ENCODE results near the gene HS3ST6.
"Not testable (repeated sequence)": the region's sequence is repeated elsewhere in the genome, so short reads cannot be mapped to it uniquely, and the experiment has no call there.

HS3ST6 gene

GRCh38 chr16:1924095-1924494, 5.9 kb upstream of the HS3ST6 start:
- no peak for DNase-seq

DNA sequence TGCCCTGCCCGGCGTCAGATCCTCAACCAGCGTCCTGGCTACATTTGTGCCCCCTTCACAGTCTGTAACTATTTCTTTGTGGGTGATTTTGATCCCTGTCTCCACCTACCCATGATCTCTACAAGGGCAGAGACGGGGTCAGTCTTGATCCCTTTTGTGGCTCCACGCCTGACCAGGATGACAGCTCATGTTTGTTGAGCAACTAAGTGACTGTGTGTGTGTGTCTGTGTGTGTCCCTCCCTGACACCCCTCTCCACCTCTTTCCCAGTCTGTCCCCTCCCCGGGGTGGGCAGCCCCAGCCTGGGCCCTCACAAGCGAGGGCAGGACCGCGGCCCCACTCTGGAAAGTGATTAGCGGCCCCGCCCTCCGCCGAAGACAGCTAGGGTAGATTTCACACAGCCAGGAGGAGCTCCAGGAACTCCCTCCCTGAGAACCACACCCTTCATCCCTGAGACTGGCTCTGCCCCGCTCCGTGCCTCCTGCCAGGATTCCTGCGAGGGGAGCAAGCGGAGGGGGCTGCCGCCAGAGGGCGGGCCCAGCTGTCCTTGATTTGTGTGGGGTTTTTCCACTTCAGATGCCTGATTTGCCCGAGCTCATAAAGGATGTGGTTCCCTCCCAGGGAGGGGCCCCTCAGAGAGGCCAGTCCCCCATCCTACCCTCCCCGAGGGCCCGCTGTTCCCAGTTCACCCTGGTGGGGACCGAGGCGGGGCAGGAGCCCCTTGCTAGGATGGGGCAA, 5.3 kb upstream of the HS3ST6 start:
- DNase-seq: no peak

GRCh38 chr16:1922357-1922756, 4.1 kb upstream of the HS3ST6 start:
- DNase-seq: no peak

DNA sequence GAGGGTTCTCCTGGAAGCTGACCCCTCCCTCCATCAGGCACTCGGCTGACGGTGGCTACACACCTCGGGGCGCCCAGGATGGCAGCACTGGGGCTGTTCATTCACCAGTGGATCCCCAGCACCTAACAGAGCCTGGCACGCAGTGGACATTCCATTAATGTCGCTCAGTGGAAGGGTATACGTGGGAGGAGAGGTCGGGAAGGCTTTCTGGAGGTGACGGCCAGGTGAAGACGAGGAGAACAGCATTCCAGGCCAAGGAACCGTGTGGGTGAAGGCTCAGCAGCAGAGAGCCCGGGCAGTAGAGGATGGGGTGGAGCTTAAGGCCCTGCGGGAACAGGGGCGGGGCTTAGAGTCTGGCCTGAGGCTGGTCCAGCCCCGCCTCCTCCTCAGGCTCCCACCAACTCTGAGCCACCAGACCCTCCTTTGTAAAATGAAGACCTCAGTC, 2.5 kb upstream of the HS3ST6 start:
- DNase-seq: no peak

DNA sequence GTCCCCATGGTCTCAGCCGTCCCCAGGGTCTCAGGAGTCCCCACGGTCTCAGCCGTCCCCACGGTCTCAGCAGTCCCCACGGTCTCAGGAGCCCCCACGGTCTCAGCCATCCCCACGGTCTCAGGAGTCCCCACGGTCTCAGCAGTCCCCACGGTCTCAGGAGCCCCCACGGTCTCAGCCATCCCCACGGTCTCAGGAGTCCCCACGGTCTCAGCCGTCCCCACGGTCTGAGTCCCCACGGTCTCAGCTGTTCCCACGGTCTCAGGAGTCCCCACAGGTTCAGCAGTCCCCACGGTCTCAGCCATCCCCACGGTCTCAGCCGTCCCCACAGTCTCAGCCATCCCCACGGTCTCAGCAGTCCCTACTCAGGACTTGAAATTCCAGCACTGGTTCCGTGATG, 1.9 kb upstream of the HS3ST6 start:
- DNase-seq: not testable (repeated sequence)

GRCh38 chr16:1919327-1919998, 1.2 kb upstream of the HS3ST6 start:
- DNase-seq: no peak

DNA sequence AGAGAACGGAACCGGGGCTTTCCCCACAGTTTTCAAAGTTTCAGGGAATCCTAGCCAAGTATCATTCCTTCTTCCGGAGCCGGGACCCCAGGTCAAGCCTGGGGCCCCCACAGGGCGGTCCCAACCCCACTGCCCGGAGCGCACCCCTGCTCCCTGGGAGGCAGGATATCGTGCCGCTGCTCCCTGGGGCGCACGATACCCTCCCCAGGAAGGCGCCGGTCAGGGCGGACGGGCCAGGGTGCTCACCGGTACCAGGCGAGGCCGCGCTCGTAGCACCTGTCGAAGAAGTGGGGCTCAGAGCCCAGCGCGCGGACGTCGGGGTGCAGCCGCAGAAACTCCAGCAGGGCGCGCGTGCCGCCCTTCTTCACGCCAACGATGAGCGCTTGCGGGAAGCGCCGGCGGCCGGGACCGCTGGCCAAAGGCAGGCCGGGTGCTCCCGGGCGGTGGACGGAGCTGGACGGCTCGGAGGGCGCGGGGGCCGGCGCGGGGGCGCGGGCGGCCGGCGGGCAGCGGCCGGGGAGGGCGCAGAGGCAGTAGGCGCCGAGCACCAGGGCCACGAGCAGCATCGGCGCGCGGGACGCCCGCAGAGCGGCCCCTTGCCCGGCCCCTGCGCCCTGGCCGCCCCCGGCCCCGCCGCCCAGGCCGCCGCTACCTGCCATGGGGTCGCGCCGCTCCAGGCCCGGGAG, 407 bp downstream of the HS3ST6 start:
- no peak for DNase-seq

DNA sequence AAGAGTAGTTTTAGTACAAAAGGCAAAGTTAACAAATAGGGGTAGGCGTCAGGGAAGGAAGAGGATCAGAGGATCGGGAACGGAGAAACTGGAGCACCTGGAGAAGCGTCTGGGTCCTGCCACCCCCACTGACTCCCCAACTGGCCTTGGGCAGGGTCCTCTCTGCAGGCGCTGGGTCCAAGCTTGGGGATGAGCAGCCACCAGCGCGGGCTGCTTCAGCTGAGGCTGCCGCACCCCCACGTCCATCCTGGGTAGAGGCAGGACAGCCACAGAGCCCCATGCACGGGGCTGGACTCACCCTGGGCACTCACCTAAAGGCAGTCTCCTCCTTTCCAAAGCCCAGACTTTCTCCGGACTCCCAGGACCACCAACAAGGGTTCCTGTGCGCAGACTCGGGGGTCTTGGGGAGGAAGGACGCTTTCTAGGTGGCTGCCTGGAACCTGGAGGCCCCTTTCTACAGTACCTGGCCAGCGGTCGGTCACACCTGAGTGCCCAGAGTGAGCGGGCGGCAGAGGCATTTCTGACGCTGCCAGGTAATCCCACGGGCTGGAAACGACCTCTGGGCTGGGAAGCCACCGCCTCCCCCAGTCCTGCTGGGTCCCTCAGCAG, 1.1 kb downstream of the HS3ST6 start:
- DNase-seq: no peak

- no peak for DNase-seq
Observed at GRCh38 chr16:1916640-1916990, 1.6 kb downstream of the HS3ST6 start.

- no peak for DNase-seq
Observed at GRCh38 chr16:1915732-1916639, 2.2 kb downstream of the HS3ST6 start.

DNA sequence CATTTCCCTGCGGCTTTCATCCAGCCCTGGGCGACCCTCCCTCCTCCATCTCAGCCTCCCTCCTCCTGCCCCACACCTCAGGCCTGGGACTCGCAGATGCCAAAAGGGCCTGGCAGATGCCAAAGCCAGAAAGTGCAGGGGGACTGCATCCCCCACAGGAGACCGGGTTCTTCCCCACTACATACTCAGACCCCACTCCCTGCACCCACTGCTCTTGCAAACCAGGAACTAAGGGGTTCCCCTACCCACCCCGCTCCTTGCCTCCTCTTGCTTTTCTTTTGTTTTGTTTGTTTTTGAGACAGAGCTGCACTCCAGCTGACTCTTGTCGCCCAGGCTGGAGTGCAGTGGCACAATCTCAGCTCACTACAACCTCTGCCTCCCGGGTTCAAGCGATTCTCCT, 3.2 kb downstream of the HS3ST6 start:
- no peak for DNase-seq

DNA sequence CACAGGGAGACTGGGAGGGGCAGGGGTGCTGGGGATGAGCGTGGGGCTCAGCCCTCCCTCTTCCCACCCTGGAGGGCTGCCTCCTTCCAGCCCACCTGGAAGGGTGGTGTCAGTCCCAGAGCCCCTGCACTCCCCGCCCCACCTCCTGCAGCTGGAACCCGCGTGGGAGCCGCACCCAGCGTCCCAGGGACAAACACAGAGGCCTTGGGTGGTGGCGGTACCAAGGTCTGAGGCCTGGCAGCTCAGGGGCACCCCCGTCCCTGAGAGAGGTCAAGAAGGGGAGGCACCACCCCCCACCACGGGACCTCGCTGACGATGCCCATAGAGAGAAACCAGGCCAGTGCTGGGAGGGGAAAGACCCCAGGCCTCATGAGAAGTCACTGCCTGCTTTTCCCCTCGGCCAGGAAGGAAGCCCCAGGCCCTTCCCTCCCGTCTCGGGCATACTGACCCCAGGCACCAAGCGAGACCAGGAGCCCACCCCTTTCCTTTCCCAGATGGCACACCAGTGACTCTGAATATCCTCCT, 4.1 kb downstream of the HS3ST6 start:
- no peak for DNase-seq

- DNase-seq: no peak
Observed at GRCh38 chr16:1913327-1914083, 4.7 kb downstream of the HS3ST6 start.

DNA sequence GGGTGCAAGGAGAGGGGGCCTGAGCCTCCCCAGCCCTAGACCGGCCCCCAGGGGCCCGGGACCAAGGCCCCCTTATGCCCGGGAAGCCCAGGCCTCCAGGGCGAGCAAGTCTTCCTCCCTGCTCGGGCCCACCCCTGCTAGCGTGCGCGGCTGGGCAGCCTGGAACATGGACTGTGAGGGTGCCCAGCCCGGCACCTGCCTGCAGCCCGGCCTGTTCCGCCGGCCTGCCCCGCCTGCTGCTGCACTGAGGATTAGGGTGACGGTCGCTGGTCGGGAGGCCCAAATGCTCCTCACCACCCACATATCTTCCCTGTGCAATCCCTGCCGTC, 6.0 kb downstream of the HS3ST6 start:
- no peak for DNase-seq

DNA sequence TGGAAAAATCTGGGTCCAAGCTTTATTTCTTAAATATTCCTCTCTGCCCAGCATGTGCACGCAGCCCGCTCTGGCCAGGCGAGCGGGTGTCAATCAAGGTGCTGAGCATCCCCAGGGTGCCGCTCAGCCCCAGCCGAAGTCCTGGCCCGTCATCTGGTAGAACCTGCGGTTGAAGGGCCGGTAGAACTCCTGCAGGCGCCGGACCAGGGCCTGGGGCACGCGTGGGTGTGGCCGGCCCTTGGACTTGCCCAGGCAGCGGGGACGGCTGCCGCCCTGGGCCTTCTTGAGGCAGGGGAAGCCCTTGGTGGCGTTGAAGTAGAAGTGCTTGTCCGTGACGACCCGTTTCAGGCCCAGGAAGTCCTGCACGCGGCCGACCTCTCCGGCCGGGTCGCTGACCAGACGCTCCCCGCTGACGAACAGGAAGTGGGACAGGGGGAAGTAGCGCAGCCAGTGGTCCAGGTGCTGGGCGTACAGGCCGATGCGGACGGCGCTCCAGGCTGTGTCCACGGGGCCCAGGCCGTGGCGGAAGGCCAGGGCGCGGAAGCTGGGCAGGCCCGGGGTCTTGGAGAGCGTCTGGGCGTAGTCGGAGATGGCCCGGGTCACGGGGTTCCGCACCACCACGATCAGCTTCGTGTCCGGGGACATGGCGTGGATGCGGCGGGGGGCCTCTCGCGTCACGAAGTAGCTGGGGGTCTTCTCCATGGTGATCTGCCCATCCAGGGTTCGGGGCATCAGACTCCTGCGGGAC, 6.6 kb downstream of the HS3ST6 start:
- no peak for DNase-seq

GRCh38 chr16:1909561-1910231, 8.5 kb downstream of the HS3ST6 start:
- no peak for DNase-seq

DNA sequence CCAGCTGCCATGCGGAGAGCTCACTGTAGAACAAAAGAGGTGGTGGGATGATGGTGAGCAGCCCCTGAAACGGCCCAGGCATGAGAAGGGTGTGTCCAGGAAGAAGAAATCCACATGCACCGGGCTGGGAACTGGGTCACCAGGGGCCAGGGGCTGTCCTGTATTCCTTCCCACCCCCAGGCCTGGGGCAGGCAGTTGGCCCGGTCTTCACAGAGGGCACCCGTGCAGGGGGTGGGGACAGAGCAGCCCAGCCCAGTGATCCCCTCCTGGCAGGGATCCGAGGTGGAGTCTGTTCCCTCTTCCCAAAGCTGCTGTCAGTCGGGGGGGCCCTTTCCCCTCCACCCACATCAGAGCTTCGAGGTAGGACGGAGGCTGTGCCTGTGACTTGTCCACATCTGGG, 9.2 kb downstream of the HS3ST6 start:
- DNase-seq: no peak

GRCh38 chr16:1908184-1908583, 10.0 kb downstream of the HS3ST6 start:
- no peak for DNase-seq

- no peak for DNase-seq
Observed at GRCh38 chr16:1907226-1907860, 10.9 kb downstream of the HS3ST6 start.

DNA sequence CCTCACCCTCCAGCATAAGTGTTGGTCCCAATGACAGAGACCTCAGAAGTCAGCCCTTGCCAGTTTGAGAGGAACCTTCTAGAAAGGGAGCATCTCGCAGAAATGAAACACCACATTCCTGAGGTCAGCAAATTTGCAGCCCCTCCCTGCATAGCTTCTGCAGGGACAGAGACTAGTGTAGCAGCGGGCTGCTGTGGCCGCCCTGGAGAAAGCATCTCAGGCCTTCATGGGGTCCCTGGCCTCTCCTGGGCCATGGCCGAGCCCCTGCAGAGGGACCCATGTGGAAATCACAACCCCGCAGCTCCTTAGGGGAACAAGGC, 11.4 kb downstream of the HS3ST6 start:
- no peak for DNase-seq

Measured in T-helper 9 cell (primary cell).